HepG2 (cell line): ENCODE data around the gene POLR3GL. TPM values are rescaled to one million over a fixed set of nuclear protein-coding genes. Genes with fewer than 3 reads are reported as not detected.

Experiments
- BHLHE40 ChIP-seq: IDR thresholded peaks from 2 replicates; pipeline ENCODE4 v1.6.1; 2011; ENCODE audit warnings: low read length, improper control_type of control experiment
- CHD2 ChIP-seq: IDR thresholded peaks from 2 replicates; pipeline ENCODE4 v1.6.1; 2011; ENCODE audit warnings: low read depth, low read length, improper control_type of control experiment
- FIP1L1 ChIP-seq: fragments of 200-400 bp; formaldehyde crosslinking; IDR thresholded peaks from 2 replicates; pipeline ENCODE4 v1.6.1; 2018; ENCODE audit warnings: low read depth, mild to moderate bottlenecking, low read length, moderate library complexity, borderline replicate concordance; ENCODE audit not compliant: insufficient read depth
- HNF4A ChIP-seq: sonication (generic); formaldehyde crosslinking; IDR thresholded peaks from 2 replicates; pipeline ENCODE4 v1.4.0; 2020; ENCODE audit warnings: missing genetic modification reagents
- RBFOX2 ChIP-seq: fragments of 200-400 bp; formaldehyde crosslinking; IDR thresholded peaks from 2 replicates; pipeline ENCODE4 v1.6.1; 2017; ENCODE audit warnings: low read depth, mild to moderate bottlenecking, low read length
- STAT5B ChIP-seq: sonication (generic); formaldehyde crosslinking; IDR thresholded peaks from 2 replicates; pipeline ENCODE4 v1.4.0; 2020; ENCODE audit warnings: missing genetic modification reagents
- ZBTB7A ChIP-seq: sonication (generic); formaldehyde crosslinking; IDR thresholded peaks from 2 replicates; pipeline ENCODE4 v1.8.0; 2022; ENCODE audit warnings: mild to moderate bottlenecking, missing genetic modification reagents
- ZMYM4 ChIP-seq: sonication (generic); formaldehyde crosslinking; IDR thresholded peaks from 2 replicates; pipeline ENCODE4 v1.8.1; 2023; ENCODE audit warnings: mild to moderate bottlenecking, missing genetic modification reagents
- ZNF329 ChIP-seq: sonication (generic); formaldehyde crosslinking; IDR thresholded peaks from 2 replicates; pipeline ENCODE4 v1.9.0; 2021; ENCODE audit warnings: low read depth, mild to moderate bottlenecking, missing genetic modification reagents
- ZNF33A ChIP-seq: sonication (generic); formaldehyde crosslinking; IDR thresholded peaks from 2 replicates; pipeline ENCODE4 v1.5.1; 2020; ENCODE audit warnings: missing genetic modification reagents, mild to moderate bottlenecking, moderate library complexity, borderline replicate concordance
- ZNF703 ChIP-seq: sonication (generic); formaldehyde crosslinking; IDR thresholded peaks from 2 replicates; pipeline ENCODE4 v1.5.1; 2020; ENCODE audit warnings: missing genetic modification reagents, mild to moderate bottlenecking, moderate library complexity, borderline replicate concordance
- ZSCAN29 ChIP-seq: sonication (generic); formaldehyde crosslinking; conservative IDR thresholded peaks from 2 replicates; pipeline ENCODE4 v1.4.0; 2020; ENCODE audit warnings: mild to moderate bottlenecking, missing genetic modification reagents
- ZZZ3 ChIP-seq: sonication (generic); formaldehyde crosslinking; IDR thresholded peaks from 2 replicates; pipeline ENCODE4 v1.4.0; 2020; ENCODE audit warnings: missing genetic modification reagents, mild to moderate bottlenecking, borderline replicate concordance
- polyA plus RNA-seq, 8 experiments: library from polyadenylated mRNA; depleted of rRNA in 3 of 8; stranded (reverse) in 7 of 8; unstranded in 1 of 8; fragments of >200 nt; fragmentation: Illumina TruSeq in 4 of 8; extraction: Trizol in 4 of 8; gene quantifications; 2 replicates each; pipeline versions ENCODE4 v1.2.1 to v1.2.3, GENCODE V29; 2011 to 2016; ENCODE audit warnings: low read depth in 4 of 8, missing spikeins in 1 of 8, mixed read lengths in 1 of 8; ENCODE audit not compliant: insufficient read depth in 1 of 8
- total RNA-seq, 5 experiments: library from RNA; depleted of rRNA; stranded (reverse); fragments of >200 nt; fragmentation: Illumina TruSeq; extraction: Trizol; gene quantifications; 2 replicates each; pipeline ENCODE4 v1.2.3, GENCODE V29; 2016; ENCODE audit warnings: low read depth in 1 of 5
- TF ChIP-seq, protein P1 (sequence below): sonication (generic); formaldehyde crosslinking; IDR thresholded peaks from 2 replicates; pipeline ENCODE4 v1.4.0; 2020; ENCODE audit warnings: missing genetic modification reagents, borderline replicate concordance
- TF ChIP-seq, protein P2 (sequence below): IDR thresholded peaks from 2 replicates; pipeline ENCODE4 v1.4.0; 2020; ENCODE audit warnings: mild to moderate bottlenecking, missing genetic modification reagents
- TF ChIP-seq, protein P3 (sequence below): sonication (generic); formaldehyde crosslinking; IDR thresholded peaks from 2 replicates; pipeline ENCODE4 v1.4.0; 2020; ENCODE audit warnings: mild to moderate bottlenecking, low read depth, missing genetic modification reagents
- TF ChIP-seq, protein P4 (sequence below): sonication (generic); formaldehyde crosslinking; IDR thresholded peaks from 2 replicates; pipeline ENCODE4 v1.8.1; 2023; ENCODE audit warnings: missing genetic modification reagents, inconsistent platforms, borderline replicate concordance

Gene POLR3GL
- total and polyA plus RNA-seq, 2 of the 13 experiments (the other 11 are each of a cell fraction or from before 2014, with no cell fraction given): 11.5 to 12.4 TPM

DNA sequence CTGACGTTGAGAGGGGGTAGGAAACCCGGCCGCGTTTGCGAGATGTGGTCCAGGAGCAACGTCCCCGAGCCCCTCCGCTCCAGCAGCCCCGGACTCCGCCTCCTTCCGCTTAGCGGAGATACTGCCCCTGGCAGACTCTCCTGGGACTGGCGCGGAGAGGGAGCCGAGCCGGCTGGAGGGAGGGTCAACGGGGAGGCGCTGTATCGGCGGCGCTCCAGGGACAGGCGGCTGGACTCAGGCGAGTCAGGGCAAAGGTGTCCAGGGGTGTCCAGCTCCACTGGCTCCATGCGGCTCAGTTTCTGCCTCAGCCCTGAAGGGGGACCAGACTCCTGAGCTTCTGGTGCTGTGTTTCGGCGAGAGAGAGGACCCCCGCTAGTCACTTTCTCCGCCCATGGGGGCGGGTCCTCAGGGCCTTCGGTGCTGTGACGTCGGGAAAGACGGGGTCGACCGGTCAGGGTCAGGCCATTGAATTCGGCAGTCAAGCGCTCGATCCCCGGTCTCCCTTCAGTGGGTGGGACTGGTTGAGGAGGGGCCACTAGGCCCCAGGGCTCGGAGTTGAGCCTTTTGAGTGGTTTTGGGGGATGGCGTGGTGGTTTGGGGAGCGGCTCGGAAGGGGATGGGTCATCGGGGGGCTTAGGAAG, 3.9 kb upstream of the POLR3GL start (continued):
- TF ChIP-seq, protein P1, sequence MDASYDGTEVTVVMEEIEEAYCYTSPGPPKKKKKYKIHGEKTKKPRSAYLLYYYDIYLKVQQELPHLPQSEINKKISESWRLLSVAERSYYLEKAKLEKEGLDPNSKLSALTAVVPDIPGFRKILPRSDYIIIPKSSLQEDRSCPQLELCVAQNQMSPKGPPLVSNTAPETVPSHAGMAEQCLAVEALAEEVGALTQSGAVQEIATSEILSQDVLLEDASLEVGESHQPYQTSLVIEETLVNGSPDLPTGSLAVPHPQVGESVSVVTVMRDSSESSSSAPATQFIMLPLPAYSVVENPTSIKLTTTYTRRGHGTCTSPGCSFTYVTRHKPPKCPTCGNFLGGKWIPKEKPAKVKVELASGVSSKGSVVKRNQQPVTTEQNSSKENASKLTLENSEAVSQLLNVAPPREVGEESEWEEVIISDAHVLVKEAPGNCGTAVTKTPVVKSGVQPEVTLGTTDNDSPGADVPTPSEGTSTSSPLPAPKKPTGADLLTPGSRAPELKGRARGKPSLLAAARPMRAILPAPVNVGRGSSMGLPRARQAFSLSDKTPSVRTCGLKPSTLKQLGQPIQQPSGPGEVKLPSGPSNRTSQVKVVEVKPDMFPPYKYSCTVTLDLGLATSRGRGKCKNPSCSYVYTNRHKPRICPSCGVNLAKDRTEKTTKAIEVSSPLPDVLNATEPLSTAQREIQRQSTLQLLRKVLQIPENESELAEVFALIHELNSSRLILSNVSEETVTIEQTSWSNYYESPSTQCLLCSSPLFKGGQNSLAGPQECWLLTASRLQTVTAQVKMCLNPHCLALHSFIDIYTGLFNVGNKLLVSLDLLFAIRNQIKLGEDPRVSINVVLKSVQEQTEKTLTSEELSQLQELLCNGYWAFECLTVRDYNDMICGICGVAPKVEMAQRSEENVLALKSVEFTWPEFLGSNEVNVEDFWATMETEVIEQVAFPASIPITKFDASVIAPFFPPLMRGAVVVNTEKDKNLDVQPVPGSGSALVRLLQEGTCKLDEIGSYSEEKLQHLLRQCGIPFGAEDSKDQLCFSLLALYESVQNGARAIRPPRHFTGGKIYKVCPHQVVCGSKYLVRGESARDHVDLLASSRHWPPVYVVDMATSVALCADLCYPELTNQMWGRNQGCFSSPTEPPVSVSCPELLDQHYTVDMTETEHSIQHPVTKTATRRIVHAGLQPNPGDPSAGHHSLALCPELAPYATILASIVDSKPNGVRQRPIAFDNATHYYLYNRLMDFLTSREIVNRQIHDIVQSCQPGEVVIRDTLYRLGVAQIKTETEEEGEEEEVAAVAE: no peak
- TF ChIP-seq, protein P2, sequence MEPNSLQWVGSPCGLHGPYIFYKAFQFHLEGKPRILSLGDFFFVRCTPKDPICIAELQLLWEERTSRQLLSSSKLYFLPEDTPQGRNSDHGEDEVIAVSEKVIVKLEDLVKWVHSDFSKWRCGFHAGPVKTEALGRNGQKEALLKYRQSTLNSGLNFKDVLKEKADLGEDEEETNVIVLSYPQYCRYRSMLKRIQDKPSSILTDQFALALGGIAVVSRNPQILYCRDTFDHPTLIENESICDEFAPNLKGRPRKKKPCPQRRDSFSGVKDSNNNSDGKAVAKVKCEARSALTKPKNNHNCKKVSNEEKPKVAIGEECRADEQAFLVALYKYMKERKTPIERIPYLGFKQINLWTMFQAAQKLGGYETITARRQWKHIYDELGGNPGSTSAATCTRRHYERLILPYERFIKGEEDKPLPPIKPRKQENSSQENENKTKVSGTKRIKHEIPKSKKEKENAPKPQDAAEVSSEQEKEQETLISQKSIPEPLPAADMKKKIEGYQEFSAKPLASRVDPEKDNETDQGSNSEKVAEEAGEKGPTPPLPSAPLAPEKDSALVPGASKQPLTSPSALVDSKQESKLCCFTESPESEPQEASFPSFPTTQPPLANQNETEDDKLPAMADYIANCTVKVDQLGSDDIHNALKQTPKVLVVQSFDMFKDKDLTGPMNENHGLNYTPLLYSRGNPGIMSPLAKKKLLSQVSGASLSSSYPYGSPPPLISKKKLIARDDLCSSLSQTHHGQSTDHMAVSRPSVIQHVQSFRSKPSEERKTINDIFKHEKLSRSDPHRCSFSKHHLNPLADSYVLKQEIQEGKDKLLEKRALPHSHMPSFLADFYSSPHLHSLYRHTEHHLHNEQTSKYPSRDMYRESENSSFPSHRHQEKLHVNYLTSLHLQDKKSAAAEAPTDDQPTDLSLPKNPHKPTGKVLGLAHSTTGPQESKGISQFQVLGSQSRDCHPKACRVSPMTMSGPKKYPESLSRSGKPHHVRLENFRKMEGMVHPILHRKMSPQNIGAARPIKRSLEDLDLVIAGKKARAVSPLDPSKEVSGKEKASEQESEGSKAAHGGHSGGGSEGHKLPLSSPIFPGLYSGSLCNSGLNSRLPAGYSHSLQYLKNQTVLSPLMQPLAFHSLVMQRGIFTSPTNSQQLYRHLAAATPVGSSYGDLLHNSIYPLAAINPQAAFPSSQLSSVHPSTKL: peak; percentile 47; the same call in 1 of the 2 replicates
- TF ChIP-seq ZZZ3 (CRISPR knock-in tag) (no peak), FIP1L1 (no peak), STAT5B (CRISPR knock-in tag) (0 out of 2 replicates have a peak, but pooled peaks have one; percentile 20), ZMYM4 (CRISPR knock-in tag) (no peak), ZBTB7A (CRISPR knock-in tag) (0 out of 2 replicates have a peak, but pooled peaks have one; percentile 74), ZNF703 (CRISPR knock-in tag) (no peak), ZNF329 (CRISPR knock-in tag) (no peak), RBFOX2 (peak; percentile 62), HNF4A (CRISPR knock-in tag) (peak; percentile 17; the same call in 1 of the 2 replicates), ZNF33A (CRISPR knock-in tag) (no peak), ZSCAN29 (CRISPR knock-in tag) (0 out of 2 replicates have a peak, but pooled peaks have one; percentile 54), BHLHE40 (no peak), CHD2 (no peak)
- TF ChIP-seq, protein P3, sequence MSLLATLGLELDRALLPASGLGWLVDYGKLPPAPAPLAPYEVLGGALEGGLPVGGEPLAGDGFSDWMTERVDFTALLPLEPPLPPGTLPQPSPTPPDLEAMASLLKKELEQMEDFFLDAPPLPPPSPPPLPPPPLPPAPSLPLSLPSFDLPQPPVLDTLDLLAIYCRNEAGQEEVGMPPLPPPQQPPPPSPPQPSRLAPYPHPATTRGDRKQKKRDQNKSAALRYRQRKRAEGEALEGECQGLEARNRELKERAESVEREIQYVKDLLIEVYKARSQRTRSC (CRISPR knock-in tag): 0 out of 2 replicates have a peak, but pooled peaks have one; percentile 55
- TF ChIP-seq, protein P4, sequence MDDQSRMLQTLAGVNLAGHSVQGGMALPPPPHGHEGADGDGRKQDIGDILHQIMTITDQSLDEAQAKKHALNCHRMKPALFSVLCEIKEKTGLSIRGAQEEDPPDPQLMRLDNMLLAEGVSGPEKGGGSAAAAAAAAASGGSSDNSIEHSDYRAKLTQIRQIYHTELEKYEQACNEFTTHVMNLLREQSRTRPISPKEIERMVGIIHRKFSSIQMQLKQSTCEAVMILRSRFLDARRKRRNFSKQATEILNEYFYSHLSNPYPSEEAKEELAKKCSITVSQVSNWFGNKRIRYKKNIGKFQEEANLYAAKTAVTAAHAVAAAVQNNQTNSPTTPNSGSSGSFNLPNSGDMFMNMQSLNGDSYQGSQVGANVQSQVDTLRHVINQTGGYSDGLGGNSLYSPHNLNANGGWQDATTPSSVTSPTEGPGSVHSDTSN (CRISPR knock-in tag): no peak
